Stimulated activated naive CD8-positive, alpha-beta T cell treated with anti-CD3 and anti-CD28 coated beads, Interleukin-15, amount 100 ng/mL, for 72 hours (primary cell): ENCODE data around the gene RESP18.
"Not testable (repeated sequence)": the region's sequence is repeated elsewhere in the genome, so short reads cannot be mapped to it uniquely, and the experiment has no call there.

ENCODE experiments used
- ATAC-seq: fragments of 150-1000 bp; cut with Tn5 transposase; 2 replicates; pipeline ENCODE4 v1.10.0; 2021; ENCODE audit warnings: mild to moderate bottlenecking, moderate library complexity
- DNase-seq, 2 donors: peaks; one replicate each; pipeline ENCODE4 v3.0.0; 2021 to 2022
- H3K27ac Mint-ChIP-seq, 2 donors: one replicate each; pipeline ENCODE4 v1.8.0; 2022; ENCODE audit warnings: mild to moderate bottlenecking in 2 of 2, mixed read lengths in 2 of 2, moderate library complexity in 2 of 2
- H3K27me3 Mint-ChIP-seq: one replicate; pipeline ENCODE4 v1.8.0; 2022; ENCODE audit warnings: mixed read lengths
- H3K4me1 Mint-ChIP-seq: one replicate; pipeline ENCODE4 v1.8.0; 2022; ENCODE audit warnings: mild to moderate bottlenecking, mixed read lengths
- H3K4me3 Mint-ChIP-seq, 2 donors: one replicate each; pipeline ENCODE4 v1.8.0; 2022; ENCODE audit warnings: mild to moderate bottlenecking in 2 of 2, mixed read lengths in 2 of 2, moderate library complexity in 1 of 2
- H3K9me3 Mint-ChIP-seq, 2 donors: one replicate each; pipeline ENCODE4 v1.8.0; 2022; ENCODE audit warnings: mixed read lengths in 2 of 2

The RESP18 gene

DNA sequence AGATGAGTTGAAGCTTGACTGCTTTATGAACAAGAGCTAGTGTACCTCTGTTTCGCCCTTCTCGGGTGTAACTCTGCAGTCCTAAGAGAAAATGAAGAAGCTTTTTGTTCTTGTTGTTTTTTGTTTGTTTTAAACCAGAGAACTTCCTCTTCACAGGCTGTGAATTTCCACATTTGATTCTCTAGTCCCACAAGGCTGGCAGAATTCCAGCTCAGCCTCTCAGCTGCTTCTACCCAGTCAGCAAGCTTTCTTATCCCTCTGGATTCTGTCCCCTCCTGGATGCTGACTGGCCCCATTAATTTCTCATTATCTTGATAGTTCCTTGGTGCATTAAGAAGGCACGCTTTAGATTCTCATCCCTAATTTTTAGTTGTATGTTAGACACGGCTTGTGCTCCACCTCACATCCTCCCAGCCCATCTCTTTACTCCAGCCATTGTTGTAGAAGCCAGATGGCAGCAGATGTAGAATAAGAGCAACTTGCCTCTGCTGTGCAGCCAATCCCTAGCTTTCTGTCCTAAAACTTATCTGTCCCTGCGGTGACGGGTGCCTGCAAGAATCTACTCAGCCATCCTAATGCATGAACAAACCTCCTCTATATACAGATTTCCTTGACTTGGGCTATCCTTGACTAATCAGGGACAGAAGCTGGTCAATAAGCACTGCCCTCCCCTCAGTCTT, 12.3 kb upstream of the RESP18 start:
- peak overlapping the region in 1 of 2 donors; percentile 79 for H3K27ac Mint-ChIP-seq
- peaks cover 6% of the 10 kb centered on the region for H3K4me1 Mint-ChIP-seq
- H3K4me3 Mint-ChIP-seq: no peak overlapping the region
- H3K9me3 Mint-ChIP-seq: no peaks in the 10 kb centered on the region
- DNase-seq (no peak), ATAC-seq (no peak)
- peaks cover 45% of the 10 kb centered on the region for H3K27me3 Mint-ChIP-seq

DNA sequence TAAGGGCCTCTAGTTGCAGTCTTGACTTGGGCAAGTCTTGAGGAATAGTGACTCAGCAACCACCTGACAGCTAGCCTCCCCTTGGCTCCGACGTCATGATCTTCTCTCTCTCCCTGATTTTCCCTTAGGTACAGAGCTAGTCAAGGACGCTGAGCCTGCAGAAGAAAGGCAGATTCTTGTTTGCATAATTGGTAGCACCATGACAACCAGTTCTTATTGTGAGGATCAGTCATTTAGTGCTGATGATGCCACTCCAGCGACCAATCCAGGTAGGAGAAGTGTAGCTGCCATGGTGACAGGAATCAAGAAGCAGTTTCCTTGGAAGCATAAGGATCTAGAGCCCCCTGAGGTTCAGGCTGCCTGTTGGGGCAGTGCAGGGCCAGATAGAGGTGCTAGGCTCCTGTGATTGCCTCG, 2.8 kb upstream of the RESP18 start:
- Mint-ChIP-seq H3K4me1 (peaks cover 9% of the 10 kb centered on the region), H3K27ac (no peak overlapping the region), H3K4me3 (no peak overlapping the region), H3K9me3 (peaks cover 16 to 32% of the 10 kb centered on the region in 2 donors), H3K27me3 (peaks cover 89% of the 10 kb centered on the region)
- DNase-seq (no peak), ATAC-seq (no peak)

DNA sequence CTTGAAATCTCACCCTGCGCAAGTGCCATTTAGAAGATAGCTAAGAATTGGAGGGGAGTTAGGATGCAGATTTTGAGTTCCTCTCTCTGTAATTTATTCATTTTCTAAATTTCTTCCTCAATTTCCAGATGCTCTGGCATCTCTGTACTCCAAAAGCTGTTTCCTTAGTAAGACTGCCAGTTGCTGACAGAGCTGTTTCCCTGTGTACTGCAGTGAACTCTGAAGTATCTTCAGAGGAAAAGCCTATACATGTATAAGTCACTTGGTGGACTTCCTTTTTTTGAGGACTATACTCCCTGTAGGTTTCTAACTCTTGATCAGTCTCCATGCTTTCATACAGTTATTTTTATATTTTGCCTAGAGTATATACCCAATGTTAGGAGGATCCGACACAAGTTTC, 1.5 kb upstream of the RESP18 start:
- peaks cover 89% of the 10 kb centered on the region for H3K27me3 Mint-ChIP-seq
- no peak for DNase-seq
- H3K4me3 Mint-ChIP-seq: no peak overlapping the region
- no peak overlapping the region for H3K27ac Mint-ChIP-seq
- peaks cover 16 to 32% of the 10 kb centered on the region in 2 donors for H3K9me3 Mint-ChIP-seq
- no peak for ATAC-seq
- H3K4me1 Mint-ChIP-seq: peaks cover 9% of the 10 kb centered on the region

DNA sequence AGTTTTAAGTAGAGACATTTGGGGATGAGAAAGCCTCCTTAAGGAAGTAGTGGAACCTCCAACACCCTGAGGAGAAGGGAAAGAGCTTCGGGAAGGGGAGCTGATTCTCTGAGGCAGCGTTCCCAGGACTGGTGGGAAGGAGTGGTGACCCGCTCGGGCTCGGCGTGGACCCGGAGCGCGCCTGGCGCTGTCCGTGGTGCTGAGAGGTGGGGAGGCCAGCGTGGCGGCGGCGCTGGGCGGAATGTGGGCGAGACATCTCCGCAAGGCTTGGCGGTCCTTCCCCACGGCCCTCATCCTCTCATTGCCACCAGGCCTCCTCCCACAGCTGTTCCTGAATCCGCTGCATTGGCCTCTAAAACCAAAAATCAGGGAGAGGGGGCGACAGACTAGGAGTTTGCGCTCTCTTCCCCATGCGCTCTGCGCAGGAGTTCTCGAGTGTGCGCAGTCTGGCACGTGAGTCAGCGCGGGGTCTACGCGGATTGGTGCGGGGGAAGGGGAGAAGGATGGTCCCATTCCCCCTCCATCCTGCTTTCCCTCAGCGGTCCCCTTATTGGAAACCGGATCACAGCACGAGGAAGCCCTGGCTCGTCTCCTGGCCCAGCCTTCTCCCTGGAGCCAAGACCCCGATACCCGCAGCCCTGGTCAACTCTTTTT, 857 bp downstream of the RESP18 start:
- ATAC-seq: no peak
- DNase-seq: no peak
- Mint-ChIP-seq H3K27me3 (peaks cover 97% of the 10 kb centered on the region), H3K4me1 (peaks cover 9% of the 10 kb centered on the region), H3K27ac (no peak overlapping the region), H3K4me3 (no peak overlapping the region), H3K9me3 (peaks cover 16 to 31% of the 10 kb centered on the region in 2 donors)

DNA sequence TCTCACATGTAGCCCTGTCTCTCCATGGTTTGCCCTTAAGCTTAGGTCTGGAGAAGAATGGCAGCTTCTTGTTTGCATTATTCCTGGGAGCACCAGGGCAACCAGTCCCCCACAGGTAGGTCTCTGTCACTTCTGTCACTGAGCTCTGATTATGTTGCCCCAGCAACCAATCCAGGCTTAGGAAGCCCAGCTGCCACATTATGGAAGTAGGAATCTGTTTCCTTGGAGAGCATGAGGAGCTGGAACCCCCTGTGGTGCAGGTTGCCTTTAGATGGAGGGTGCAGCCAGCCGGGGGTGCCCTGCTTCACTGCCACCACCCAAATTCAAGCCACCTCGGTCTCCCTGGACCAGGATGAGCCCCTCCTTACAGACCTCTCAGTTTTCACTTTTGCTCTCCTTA, 4.8 kb downstream of the RESP18 start:
- Mint-ChIP-seq H3K4me1 (peaks cover 9% of the 10 kb centered on the region), H3K9me3 (peaks cover 9 to 14% of the 10 kb centered on the region in 2 donors), H3K27me3 (peaks cover 86% of the 10 kb centered on the region), H3K4me3 (no peak overlapping the region), H3K27ac (no peak overlapping the region)
- ATAC-seq (no peak), DNase-seq (no peak)

DNA sequence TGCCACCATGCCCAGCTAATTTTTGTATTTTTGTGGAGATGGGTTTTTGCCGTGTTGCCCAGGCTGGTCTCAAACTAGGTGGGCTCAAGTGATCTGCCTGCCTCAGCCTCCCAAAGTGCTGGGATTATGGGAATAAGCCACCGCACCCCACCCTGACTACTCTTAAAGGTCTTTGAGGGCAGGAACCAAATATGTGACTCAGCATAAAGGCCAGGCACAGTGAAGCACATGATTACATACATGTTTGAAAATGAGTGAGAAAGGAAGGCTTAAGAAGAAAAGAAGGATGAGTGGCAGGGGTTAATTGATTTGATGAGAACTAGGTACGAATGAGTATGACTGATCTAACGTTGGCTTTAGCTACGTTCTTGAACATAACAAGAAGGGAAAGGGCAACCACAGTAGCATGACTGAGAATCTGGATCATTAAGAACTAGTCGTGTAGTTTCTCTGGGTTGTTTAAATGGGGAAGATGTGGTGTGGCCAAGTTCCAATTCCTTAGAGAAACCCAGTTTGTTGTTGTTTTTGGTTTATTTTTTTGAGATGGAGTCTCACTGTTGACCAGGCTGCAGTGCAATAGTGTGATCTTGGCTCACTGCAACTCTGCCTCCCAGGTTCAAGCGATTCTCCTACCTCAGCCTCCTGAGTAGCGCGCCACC, 6.8 kb downstream of the RESP18 start:
- Mint-ChIP-seq H3K4me3 (no peak overlapping the region), H3K4me1 (peaks cover 11% of the 10 kb centered on the region), H3K9me3 (no peaks in the 10 kb centered on the region), H3K27ac (no peak overlapping the region), H3K27me3 (peaks cover 81% of the 10 kb centered on the region)
- no peak for ATAC-seq
- DNase-seq: no peak

DNA sequence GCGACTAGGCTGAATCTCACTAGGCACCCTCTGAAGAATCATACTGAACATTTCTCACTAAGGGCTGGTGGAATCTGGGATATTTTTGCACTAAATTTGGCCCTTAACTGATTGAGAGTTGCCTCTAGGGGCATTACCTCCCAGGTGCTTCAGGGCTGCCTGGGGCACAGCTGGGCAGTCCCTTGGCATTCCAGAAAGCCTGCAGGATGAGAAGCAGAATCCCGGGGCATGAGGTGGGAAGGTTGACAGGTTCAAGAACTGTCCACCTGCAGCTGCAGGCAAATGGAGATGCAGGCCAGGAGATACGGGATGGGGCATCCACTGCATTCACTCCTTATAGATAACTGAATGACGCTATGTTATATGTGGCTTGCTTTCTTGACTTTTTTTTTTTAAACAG, 7.4 kb downstream of the RESP18 start:
- H3K4me3 Mint-ChIP-seq: no peak overlapping the region
- H3K27me3 Mint-ChIP-seq: peaks cover 75% of the 10 kb centered on the region
- DNase-seq: no peak
- peaks cover 11% of the 10 kb centered on the region for H3K4me1 Mint-ChIP-seq
- ATAC-seq: no peak
- H3K27ac Mint-ChIP-seq: no peak overlapping the region
- no peaks in the 10 kb centered on the region for H3K9me3 Mint-ChIP-seq

DNA sequence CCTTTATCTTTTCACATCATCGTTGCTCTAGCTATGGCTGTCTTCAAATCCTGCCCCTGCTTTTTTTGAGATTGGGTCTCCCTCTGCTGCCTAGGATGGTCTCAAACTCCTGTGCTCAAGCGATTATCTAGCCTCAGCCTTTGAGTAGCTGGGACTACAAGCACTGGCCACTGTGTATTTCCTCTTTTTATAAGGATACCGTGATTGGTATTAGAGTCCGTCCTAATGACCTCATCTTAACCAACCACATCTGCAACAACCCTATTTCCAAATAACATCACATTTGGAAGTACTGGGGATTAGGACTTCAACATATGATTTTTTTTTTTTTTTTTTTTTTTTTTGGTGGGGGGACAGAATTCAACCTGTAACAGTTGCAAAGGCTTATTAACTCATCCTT, 9.1 kb downstream of the RESP18 start:
- no peak overlapping the region for H3K4me3 Mint-ChIP-seq
- no peaks in the 10 kb centered on the region for H3K9me3 Mint-ChIP-seq
- H3K27ac Mint-ChIP-seq: no peak overlapping the region
- no peak for ATAC-seq
- H3K27me3 Mint-ChIP-seq: peaks cover 60% of the 10 kb centered on the region
- peaks cover 11% of the 10 kb centered on the region for H3K4me1 Mint-ChIP-seq
- no peak for DNase-seq

DNA sequence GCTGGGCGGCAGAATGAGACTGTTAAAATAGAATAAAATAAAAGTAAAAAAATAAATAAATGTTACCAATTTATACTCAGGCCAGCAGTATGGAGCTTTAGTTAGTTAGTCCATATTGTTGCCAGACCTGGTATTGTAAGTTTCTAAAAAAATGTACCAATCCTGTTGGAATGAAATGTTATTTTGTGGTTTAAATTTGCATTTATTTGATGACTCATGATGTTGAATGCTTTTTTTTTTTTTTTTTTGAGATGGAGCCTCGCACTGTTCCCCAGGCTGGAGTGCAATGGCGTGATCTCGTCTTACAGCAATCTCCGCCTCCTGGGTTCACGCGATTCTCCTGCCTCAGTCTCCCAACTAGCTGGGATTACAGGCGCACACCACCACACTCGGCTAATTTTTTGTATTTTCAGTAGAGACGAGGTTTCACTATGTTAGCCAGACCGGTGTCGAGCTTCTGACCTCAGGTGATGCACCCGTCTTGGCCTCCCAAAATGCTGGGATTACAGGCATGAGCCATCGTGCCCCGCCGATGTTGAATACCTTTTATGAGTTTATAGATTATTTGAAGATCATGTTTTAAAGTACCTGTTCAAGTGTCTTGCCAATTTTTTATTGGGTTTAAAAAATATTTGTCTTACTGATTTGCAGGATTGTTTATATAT, 17.6 kb downstream of the RESP18 start:
- Mint-ChIP-seq H3K27ac (no peak overlapping the region), H3K9me3 (peaks cover 4 to 7% of the 10 kb centered on the region in 2 donors), H3K27me3 (peaks cover 17% of the 10 kb centered on the region), H3K4me3 (no peak overlapping the region), H3K4me1 (no peaks in the 10 kb centered on the region)
- DNase-seq (no peak), ATAC-seq (no peak)

DNA sequence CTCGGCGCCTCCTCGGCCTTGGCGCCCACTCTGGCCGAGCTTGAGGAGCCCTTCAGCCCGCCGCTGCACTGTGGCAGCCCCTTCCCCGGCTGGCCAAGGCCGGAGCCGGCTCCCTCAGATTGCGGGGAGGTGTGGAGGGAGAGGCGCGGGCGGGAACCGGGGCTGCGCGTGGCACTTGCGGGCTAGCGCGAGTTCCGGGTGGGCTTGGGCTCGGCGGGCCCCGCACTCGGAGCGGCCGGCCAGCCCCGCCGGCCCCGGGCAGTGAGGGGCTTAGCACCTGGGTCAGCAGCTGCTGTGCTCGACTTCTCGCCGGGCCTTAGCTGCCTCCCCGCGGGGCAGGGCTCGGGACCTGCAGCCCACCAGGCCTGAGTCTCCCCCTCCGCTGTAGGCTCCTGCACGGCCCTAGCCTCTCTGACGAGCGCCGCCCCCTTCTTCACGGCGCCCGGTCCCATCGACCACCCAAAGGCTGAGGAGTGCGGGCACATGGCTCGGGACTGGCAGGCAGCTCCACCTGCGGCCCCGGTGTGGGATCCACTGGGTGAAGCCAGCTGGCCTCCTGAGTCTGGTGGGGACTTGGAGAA, 19.8 kb downstream of the RESP18 start:
- not testable (repeated sequence) for H3K4me3 Mint-ChIP-seq, H3K4me1 Mint-ChIP-seq, DNase-seq, H3K27ac Mint-ChIP-seq, H3K9me3 Mint-ChIP-seq, ATAC-seq
- peaks cover 39% of the 10 kb centered on the region for H3K27me3 Mint-ChIP-seq

DNA sequence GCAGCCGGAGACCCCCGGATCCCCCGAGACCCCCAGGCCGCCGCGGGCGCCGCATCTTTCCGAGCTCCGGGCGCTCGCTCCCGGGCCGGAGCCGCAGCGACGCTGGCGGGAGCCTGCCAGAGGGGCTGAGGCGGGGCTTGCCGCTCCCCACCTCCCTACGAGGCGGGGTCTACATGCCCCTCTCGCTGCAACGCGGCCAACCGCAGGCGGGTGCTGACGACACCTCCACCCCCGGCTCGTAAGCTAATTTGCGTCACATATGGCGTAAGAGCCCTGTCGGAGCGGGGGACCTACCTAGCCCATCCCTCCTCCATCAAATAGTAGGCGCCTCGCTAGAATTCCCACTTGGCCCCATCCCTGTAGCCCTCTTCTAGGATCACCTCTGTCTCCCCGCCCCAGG, 23.3 kb downstream of the RESP18 start, which contains the start of gene PTPRN:
PTPRN (minus strand) TSS at position 124 of the 400 bp plus-strand sequence; CDS start at position 55, 69 bp downstream.
- Mint-ChIP-seq H3K4me1 (peaks cover 4% of the 10 kb centered on the region), H3K27me3 (peaks cover 72% of the 10 kb centered on the region), H3K9me3 (peaks cover 4 to 7% of the 10 kb centered on the region in 2 donors), H3K27ac (no peak within 1 kb of the TSS), H3K4me3 (no peak within 1 kb of the TSS)
- ATAC-seq (no peak), DNase-seq (no peak)

DNA sequence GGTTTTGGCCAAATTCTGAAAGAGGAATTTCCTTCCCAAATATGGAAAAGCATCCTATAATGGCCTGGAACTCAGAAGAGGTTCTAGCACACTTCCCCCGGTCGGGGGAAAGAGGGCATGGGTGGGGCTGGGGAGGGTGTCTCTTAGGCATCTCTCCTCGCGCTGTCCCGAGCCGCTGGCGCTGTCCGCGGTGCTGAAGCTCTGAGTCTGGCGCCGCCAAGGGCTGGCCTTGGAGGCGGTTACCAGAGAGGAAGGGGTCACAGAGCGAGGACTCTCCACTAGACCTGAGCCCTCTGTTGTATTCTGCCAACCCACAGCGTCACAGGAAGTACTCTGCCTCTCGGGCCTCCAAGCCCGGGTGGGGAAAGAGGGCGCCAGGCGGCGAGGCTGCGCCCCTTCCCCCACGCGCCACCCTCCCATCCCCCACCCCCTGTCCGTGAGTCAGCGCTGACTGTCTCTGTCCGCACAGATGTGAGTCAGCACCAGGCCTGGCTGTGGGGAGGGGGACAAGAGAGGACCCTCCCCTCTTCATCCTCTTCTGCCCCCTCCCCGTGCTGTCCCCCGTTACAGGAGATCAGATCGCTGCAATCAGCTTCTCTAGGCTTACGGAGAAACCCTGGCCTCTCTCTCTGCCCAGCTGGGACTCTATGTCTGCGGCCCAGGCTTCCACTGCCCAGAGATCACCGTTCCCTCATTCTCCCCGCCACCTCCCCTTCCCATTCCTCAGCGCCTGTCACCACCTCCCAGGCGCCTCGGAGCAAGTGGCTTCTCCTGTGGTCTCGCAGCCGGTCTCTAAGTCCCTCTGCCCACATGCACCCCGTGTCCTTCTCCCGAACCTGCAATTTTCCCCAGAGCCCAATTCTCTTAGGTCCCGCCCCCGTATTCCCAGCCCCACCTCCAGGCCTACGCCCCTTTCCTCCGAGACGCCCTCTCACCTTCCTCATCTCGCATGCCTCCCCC, 24.1 kb downstream of the RESP18 start:
- Mint-ChIP-seq H3K4me1 (peaks cover 4% of the 10 kb centered on the region), H3K4me3 (no peak overlapping the region), H3K27me3 (peaks cover 73% of the 10 kb centered on the region), H3K27ac (no peak overlapping the region), H3K9me3 (peaks cover 3 to 4% of the 10 kb centered on the region in 2 donors)
- peak; percentile 83 for ATAC-seq
- DNase-seq: peak; percentile 62 to 73

DNA sequence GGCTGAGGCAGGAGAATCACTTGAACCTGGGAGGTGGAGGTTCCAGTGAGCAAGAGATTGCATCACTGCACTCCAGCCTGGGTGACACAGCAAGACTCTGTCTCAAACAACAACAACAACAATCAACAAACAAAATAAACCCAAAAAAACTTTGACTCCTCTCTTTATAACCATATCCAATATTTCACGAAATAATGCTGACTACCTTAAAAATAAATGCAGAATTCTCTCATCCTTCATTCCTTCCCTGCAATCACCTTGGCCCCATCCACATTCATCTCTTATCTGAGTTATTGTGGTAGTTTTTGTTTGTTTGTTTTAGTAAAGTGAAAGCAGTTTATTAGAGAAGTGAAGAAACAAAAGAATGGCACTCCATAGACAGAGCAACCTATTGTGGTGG, 26.5 kb downstream of the RESP18 start:
- ATAC-seq: no peak
- Mint-ChIP-seq H3K27me3 (peaks cover 84% of the 10 kb centered on the region), H3K27ac (no peak overlapping the region), H3K4me1 (peaks cover 4% of the 10 kb centered on the region), H3K4me3 (no peak overlapping the region), H3K9me3 (peaks cover 0 to 4% of the 10 kb centered on the region in 2 donors)
- no peak for DNase-seq

DNA sequence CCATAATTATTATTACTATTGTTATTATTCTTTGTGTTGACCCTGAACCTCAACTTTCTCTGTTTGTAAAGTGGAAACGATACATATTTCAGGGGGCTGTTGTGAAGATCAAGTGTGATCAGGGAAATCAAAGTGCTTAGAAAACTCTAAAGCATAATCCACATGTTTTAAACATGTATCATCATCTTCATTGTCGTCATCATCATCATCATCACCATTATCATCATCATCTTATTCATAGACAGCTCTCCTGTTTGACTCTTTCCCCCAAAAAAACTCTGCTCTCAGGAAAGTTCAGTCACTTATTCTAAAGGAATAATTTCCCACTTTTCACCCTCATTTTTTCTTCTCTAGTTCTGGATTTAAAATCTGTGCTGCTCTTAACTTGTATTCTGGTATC, 28.3 kb downstream of the RESP18 start:
- DNase-seq (no peak), ATAC-seq (no peak)
- H3K27ac Mint-ChIP-seq: no peak overlapping the region
- peaks cover 79% of the 10 kb centered on the region for H3K27me3 Mint-ChIP-seq
- H3K4me1 Mint-ChIP-seq: peaks cover 9% of the 10 kb centered on the region
- no peak overlapping the region for H3K4me3 Mint-ChIP-seq
- no peaks in the 10 kb centered on the region for H3K9me3 Mint-ChIP-seq
